ENCODE data around the gene LOXL1. TPM values are rescaled to one million over a fixed set of nuclear protein-coding genes. Genes with fewer than 3 reads are reported as not detected.

The LOXL1 gene
- total and polyA plus RNA-seq, 9 of the 15 experiments (the other 6 are each of a cell fraction or from before 2014, with no cell fraction given), result 0.14 TPM; not detected in 8

GRCh38 chr15:73915082-73915481, 11.2 kb upstream of the LOXL1 start:
- H2AFZ ChIP-seq (ENCODE audit: low read depth, low read length), result no peak overlapping the region
- intact Hi-C loops (cut with micrococcal nuclease) (no loop called here), in situ Hi-C loops (cut with MboI) (no loop called here)
- no peaks in the 10 kb centered on the region for H3K36me3 ChIP-seq (ENCODE audit: control insufficient read depth, insufficient read depth, low read length)
- H3K9me3 ChIP-seq (replicated peaks; ENCODE audit: control insufficient read depth, insufficient read depth, low read depth, low read length), result no peaks in the 10 kb centered on the region
- TF ChIP-seq FOXK1 (CRISPR knock-in tag; IDR thresholded peaks at IDR 0.05; ENCODE audit: borderline replicate concordance) (no peak), MYNN (IDR thresholded peaks at IDR 0.05) (no peak), MYNN (CRISPR knock-in tag; IDR thresholded peaks at IDR 0.05) (no peak), ZNF512 (tag; IDR thresholded peaks at IDR 0.05) (no peak), SETDB1 (IDR thresholded peaks at IDR 0.05; ENCODE audit: low read length) (no peak), MYC (IDR thresholded peaks at IDR 0.05; ENCODE audit: low read depth, low read length) (no peak), MYC (CRISPR knock-in tag; IDR thresholded peaks at IDR 0.05; ENCODE audit: borderline replicate concordance, low read depth) (no peak), ZNF174 (CRISPR knock-in tag; IDR thresholded peaks at IDR 0.05) (no peak), ZNF445 (CRISPR knock-in tag; IDR thresholded peaks at IDR 0.05; ENCODE audit: low read depth) (no peak), SMAD4 (CRISPR knock-in tag; conservative IDR thresholded peaks at IDR 0.05) (no peak), CEBPG (CRISPR knock-in tag; IDR thresholded peaks at IDR 0.05) (no peak), CEBPG (tag; conservative IDR thresholded peaks at IDR 0.05 in 1 of 2, IDR thresholded peaks at IDR 0.05 in 1 of 2) (no peak), ZNF124 (CRISPR knock-in tag; IDR thresholded peaks at IDR 0.05) (no peak), ZBTB49 (CRISPR knock-in tag; IDR thresholded peaks at IDR 0.05; ENCODE audit: borderline replicate concordance) (no peak), ZSCAN32 (CRISPR knock-in tag; IDR thresholded peaks at IDR 0.05) (no peak), RBM17 (IDR thresholded peaks at IDR 0.05; ENCODE audit: borderline replicate concordance, low read depth, low read length) (no peak), JUNB (CRISPR knock-in tag; conservative IDR thresholded peaks at IDR 0.05) (no peak)
- CTCF ChIA-PET (ENCODE audit: low intra/inter-chr PET ratio), result no interaction called here
- no peaks in the 10 kb centered on the region for H4K20me1 ChIP-seq (replicated peaks; ENCODE audit: control insufficient read depth, insufficient read depth, low read length)
- H3K9ac ChIP-seq (ENCODE audit: insufficient read depth in 1 of 2, low read depth in 2 of 2, low read length in 2 of 2), result no peak overlapping the region
- H3K27ac ChIP-seq (ENCODE audit: extremely low read depth, low read depth, low read length), result no peak overlapping the region
- WGBS (ENCODE audit: insufficient coverage, low coverage, missing lambda C conversion rate), result 0% methylated on average over 2 of the region's 2 CpGs
- POLR2A ChIA-PET, result interaction anchor here (0.6 kb wide), 1 partner anchor 288 kb away, joined by 3 read pairs; no protein-coding TSS in a partner anchor
- H3K9me1 ChIP-seq (ENCODE audit: control insufficient read depth, insufficient read depth, low read length), result no peaks in the 10 kb centered on the region
- no peaks in the 10 kb centered on the region for H3K79me2 ChIP-seq (ENCODE audit: control insufficient read depth, insufficient read depth, low read length)
- FAIRE-seq (no peak), DNase-seq (ENCODE audit: extremely low read depth in 1 of 4, low spot score in 3 of 4) (no peak), ATAC-seq (no peak)
- no peak overlapping the region for H3K4me2 ChIP-seq (ENCODE audit: insufficient read depth, low read length)
- no TSS peak for BruUV-seq (replicated peaks)
- no peaks in the 10 kb centered on the region; a peak in 1 of 5 replicates for H3K4me1 ChIP-seq (replicated peaks in 1 of 2; ENCODE audit: control insufficient read depth in 2 of 2, insufficient read depth in 2 of 2, low read length in 2 of 2)
- H3K27me3 ChIP-seq (ENCODE audit: control insufficient read depth in 2 of 2, insufficient read depth in 2 of 2, low read length in 2 of 2), result peaks cover 0 to 20% of the 10 kb centered on the region in 2 experiments; a peak in 3 of 5 replicates
- no peak overlapping the region for H3K4me3 ChIP-seq

Measured in K562 (cell line).